ENCODE data around the gene PROS1.

PROS1 gene

GRCh38 chr3:93973131-93974126 lies at the start of gene PROS1:
PROS1 (minus strand) TSS chr3:93973896; CDS start chr3:93973749, 147 bp downstream.
- Histone ChIP-seq H3K36me3 (ENCODE audit: control insufficient read depth in 1 of 2, insufficient read depth in 2 of 2, low read length in 2 of 2) (no peaks in the 10 kb centered on the region), H3K9ac (ENCODE audit: low read depth in 1 of 2, low read length in 2 of 2) (peak within 1 kb of the TSS; percentile 41 to 69), H3K9me3 (ENCODE audit: control insufficient read depth in 1 of 2, low read length in 2 of 2) (no peaks in the 10 kb centered on the region), H3K4me3 (ENCODE audit: low read depth in 1 of 2, low read length in 2 of 2) (peak within 1 kb of the TSS; percentile 76 to 80), H3K27ac (ENCODE audit: low read depth, low read length) (no peak within 1 kb of the TSS), H3K4me1 (ENCODE audit: control insufficient read depth in 1 of 2, insufficient read depth in 2 of 2, low read length in 2 of 2) (peaks cover 6 to 8% of the 10 kb centered on the region in 2 donors), H3K27me3 (ENCODE audit: control insufficient read depth in 1 of 2, insufficient read depth in 2 of 2, low read length in 2 of 2) (no peaks in the 10 kb centered on the region)

- Histone ChIP-seq H3K4me3 (ENCODE audit: low read depth in 1 of 2, low read length in 2 of 2) (no peak overlapping the region), H3K27me3 (ENCODE audit: control insufficient read depth in 1 of 2, insufficient read depth in 2 of 2, low read length in 2 of 2) (no peaks in the 10 kb centered on the region), H3K27ac (ENCODE audit: low read depth, low read length) (no peak overlapping the region), H3K36me3 (ENCODE audit: control insufficient read depth in 1 of 2, insufficient read depth in 2 of 2, low read length in 2 of 2) (no peaks in the 10 kb centered on the region), H3K9me3 (ENCODE audit: control insufficient read depth in 1 of 2, low read length in 2 of 2) (no peaks in the 10 kb centered on the region), H3K4me1 (ENCODE audit: control insufficient read depth in 1 of 2, insufficient read depth in 2 of 2, low read length in 2 of 2) (peaks cover 0 to 8% of the 10 kb centered on the region in 2 donors), H3K9ac (ENCODE audit: low read depth in 1 of 2, low read length in 2 of 2) (no peak overlapping the region)
These were observed 46.6 kb upstream of the PROS1 start for GRCh38 chr3:94020293-94020692.

GRCh38 chr3:94019659-94020058 lies 46.0 kb upstream of the PROS1 start:
- H3K4me3 ChIP-seq (ENCODE audit: low read depth in 1 of 2, low read length in 2 of 2): no peak overlapping the region
- no peaks in the 10 kb centered on the region for H3K36me3 ChIP-seq (ENCODE audit: control insufficient read depth in 1 of 2, insufficient read depth in 2 of 2, low read length in 2 of 2)

GRCh38 chr3:94015025-94015424 lies 41.3 kb upstream of the PROS1 start:
- Histone ChIP-seq H3K36me3 (ENCODE audit: control insufficient read depth in 1 of 2, insufficient read depth in 2 of 2, low read length in 2 of 2) (no peaks in the 10 kb centered on the region), H3K4me3 (ENCODE audit: low read depth in 1 of 2, low read length in 2 of 2) (no peak overlapping the region), H3K27me3 (ENCODE audit: control insufficient read depth in 1 of 2, insufficient read depth in 2 of 2, low read length in 2 of 2) (no peaks in the 10 kb centered on the region), H3K9me3 (ENCODE audit: control insufficient read depth in 1 of 2, low read length in 2 of 2) (no peaks in the 10 kb centered on the region), H3K4me1 (ENCODE audit: control insufficient read depth in 1 of 2, insufficient read depth in 2 of 2, low read length in 2 of 2) (peaks cover 0 to 7% of the 10 kb centered on the region in 2 donors), H3K9ac (ENCODE audit: low read depth in 1 of 2, low read length in 2 of 2) (no peak overlapping the region), H3K27ac (ENCODE audit: low read depth, low read length) (no peak overlapping the region)

More at GRCh38 chr3:94019659-94020058, 46.0 kb upstream of the PROS1 start:
- no peaks in the 10 kb centered on the region for H3K27me3 ChIP-seq (ENCODE audit: control insufficient read depth in 1 of 2, insufficient read depth in 2 of 2, low read length in 2 of 2)
- no peak overlapping the region for H3K27ac ChIP-seq (ENCODE audit: low read depth, low read length)
- H3K9ac ChIP-seq (ENCODE audit: low read depth in 1 of 2, low read length in 2 of 2): no peak overlapping the region
- no peaks in the 10 kb centered on the region for H3K9me3 ChIP-seq (ENCODE audit: control insufficient read depth in 1 of 2, low read length in 2 of 2)
- H3K4me1 ChIP-seq (ENCODE audit: control insufficient read depth in 1 of 2, insufficient read depth in 2 of 2, low read length in 2 of 2): peaks cover 0 to 8% of the 10 kb centered on the region in 2 donors

GRCh38 chr3:94012185-94012584 lies 38.5 kb upstream of the PROS1 start:
- H3K27ac ChIP-seq (ENCODE audit: low read depth, low read length): no peak overlapping the region
- H3K9me3 ChIP-seq (ENCODE audit: control insufficient read depth in 1 of 2, low read length in 2 of 2): no peaks in the 10 kb centered on the region
- H3K4me3 ChIP-seq (ENCODE audit: low read depth in 1 of 2, low read length in 2 of 2): no peak overlapping the region
- H3K27me3 ChIP-seq (ENCODE audit: control insufficient read depth in 1 of 2, insufficient read depth in 2 of 2, low read length in 2 of 2): no peaks in the 10 kb centered on the region
- no peak overlapping the region for H3K9ac ChIP-seq (ENCODE audit: low read depth in 1 of 2, low read length in 2 of 2)
- H3K36me3 ChIP-seq (ENCODE audit: control insufficient read depth in 1 of 2, insufficient read depth in 2 of 2, low read length in 2 of 2): no peaks in the 10 kb centered on the region
- peaks cover 0 to 7% of the 10 kb centered on the region in 2 donors for H3K4me1 ChIP-seq (ENCODE audit: control insufficient read depth in 1 of 2, insufficient read depth in 2 of 2, low read length in 2 of 2)

- no peaks in the 10 kb centered on the region for H3K27me3 ChIP-seq (ENCODE audit: control insufficient read depth in 1 of 2, insufficient read depth in 2 of 2, low read length in 2 of 2)
- H3K9me3 ChIP-seq (ENCODE audit: control insufficient read depth in 1 of 2, low read length in 2 of 2): no peaks in the 10 kb centered on the region
- no peak overlapping the region for H3K4me3 ChIP-seq (ENCODE audit: low read depth in 1 of 2, low read length in 2 of 2)
- H3K9ac ChIP-seq (ENCODE audit: low read depth in 1 of 2, low read length in 2 of 2): no peak overlapping the region
- H3K4me1 ChIP-seq (ENCODE audit: control insufficient read depth in 1 of 2, insufficient read depth in 2 of 2, low read length in 2 of 2): peaks cover 0 to 7% of the 10 kb centered on the region in 2 donors
- no peaks in the 10 kb centered on the region for H3K36me3 ChIP-seq (ENCODE audit: control insufficient read depth in 1 of 2, insufficient read depth in 2 of 2, low read length in 2 of 2)
- H3K27ac ChIP-seq (ENCODE audit: low read depth, low read length): no peak overlapping the region
These were observed 37.6 kb upstream of the PROS1 start for GRCh38 chr3:94011233-94011711.

- H3K4me1 ChIP-seq (ENCODE audit: control insufficient read depth in 1 of 2, insufficient read depth in 2 of 2, low read length in 2 of 2): peaks cover 0 to 7% of the 10 kb centered on the region in 2 donors
- no peak overlapping the region for H3K27ac ChIP-seq (ENCODE audit: low read depth, low read length)
- H3K36me3 ChIP-seq (ENCODE audit: control insufficient read depth in 1 of 2, insufficient read depth in 2 of 2, low read length in 2 of 2): no peaks in the 10 kb centered on the region
- H3K9me3 ChIP-seq (ENCODE audit: control insufficient read depth in 1 of 2, low read length in 2 of 2): no peaks in the 10 kb centered on the region
- H3K4me3 ChIP-seq (ENCODE audit: low read depth in 1 of 2, low read length in 2 of 2): no peak overlapping the region
- H3K27me3 ChIP-seq (ENCODE audit: control insufficient read depth in 1 of 2, insufficient read depth in 2 of 2, low read length in 2 of 2): no peaks in the 10 kb centered on the region
- H3K9ac ChIP-seq (ENCODE audit: low read depth in 1 of 2, low read length in 2 of 2): no peak overlapping the region
These were observed 35.9 kb upstream of the PROS1 start for GRCh38 chr3:94009608-94010007.

GRCh38 chr3:94008253-94008652 lies 34.6 kb upstream of the PROS1 start:
- H3K9me3 ChIP-seq (ENCODE audit: control insufficient read depth in 1 of 2, low read length in 2 of 2): no peaks in the 10 kb centered on the region
- no peak overlapping the region for H3K27ac ChIP-seq (ENCODE audit: low read depth, low read length)
- peaks cover 0 to 7% of the 10 kb centered on the region in 2 donors for H3K4me1 ChIP-seq (ENCODE audit: control insufficient read depth in 1 of 2, insufficient read depth in 2 of 2, low read length in 2 of 2)

GRCh38 chr3:94004301-94004910 lies 30.7 kb upstream of the PROS1 start:
- Histone ChIP-seq H3K4me3 (ENCODE audit: low read depth in 1 of 2, low read length in 2 of 2) (peak overlapping the region; percentile 8 to 55), H3K27ac (ENCODE audit: low read depth, low read length) (no peak overlapping the region), H3K36me3 (ENCODE audit: control insufficient read depth in 1 of 2, insufficient read depth in 2 of 2, low read length in 2 of 2) (no peaks in the 10 kb centered on the region), H3K4me1 (ENCODE audit: control insufficient read depth in 1 of 2, insufficient read depth in 2 of 2, low read length in 2 of 2) (no peaks in the 10 kb centered on the region), H3K27me3 (ENCODE audit: control insufficient read depth in 1 of 2, insufficient read depth in 2 of 2, low read length in 2 of 2) (no peaks in the 10 kb centered on the region), H3K9ac (ENCODE audit: low read depth in 1 of 2, low read length in 2 of 2) (peak overlapping the region in 1 of 2 donors; percentile 42), H3K9me3 (ENCODE audit: control insufficient read depth in 1 of 2, low read length in 2 of 2) (no peaks in the 10 kb centered on the region)

More at GRCh38 chr3:94008253-94008652, 34.6 kb upstream of the PROS1 start:
- Histone ChIP-seq H3K4me3 (ENCODE audit: low read depth in 1 of 2, low read length in 2 of 2) (no peak overlapping the region), H3K36me3 (ENCODE audit: control insufficient read depth in 1 of 2, insufficient read depth in 2 of 2, low read length in 2 of 2) (no peaks in the 10 kb centered on the region), H3K27me3 (ENCODE audit: control insufficient read depth in 1 of 2, insufficient read depth in 2 of 2, low read length in 2 of 2) (no peaks in the 10 kb centered on the region), H3K9ac (ENCODE audit: low read depth in 1 of 2, low read length in 2 of 2) (no peak overlapping the region)
